ENCODE data around the gene SYPL1. TPM values are rescaled to one million over a fixed set of nuclear protein-coding genes. Genes with fewer than 3 reads are reported as not detected.

SYPL1 gene
- polyA plus RNA-seq, 1 donor from 2014 or later: 17.4 TPM

- Histone ChIP-seq H4K20me1 (ENCODE audit: insufficient read depth) (no peaks in the 10 kb centered on the region), H3K4me2 (ENCODE audit: low read length) (peak overlapping the region; percentile 73), H3K79me2 (replicated peaks; ENCODE audit: insufficient read depth, low read length) (peaks cover 33% of the 10 kb centered on the region), H3K36me3 (ENCODE audit: insufficient read depth, low read length) (no peaks in the 10 kb centered on the region), H3K9ac (ENCODE audit: low read length) (peak overlapping the region; percentile 81), H3K27me3 (ENCODE audit: insufficient read depth, low read depth, low read length) (no peaks in the 10 kb centered on the region), H3K9me3 (ENCODE audit: low read length) (no peaks in the 10 kb centered on the region), H3K4me3 (ENCODE audit: low read length) (peak overlapping the region; percentile 87), H3F3A (ENCODE audit: insufficient read depth, low read length, poor library complexity, severe bottlenecking) (no peaks in the 10 kb centered on the region), H2AFZ (ENCODE audit: low read depth, low read length) (peak overlapping the region; percentile 35), H3K27ac (ENCODE audit: low read length) (peak overlapping the region; percentile 49), H3K9me2 (ENCODE audit: insufficient read depth, low read length) (no peaks in the 10 kb centered on the region)
- TF ChIP-seq MXI1 (conservative IDR thresholded peaks at IDR 0.05; ENCODE audit: poor library complexity, severe bottlenecking): no peak
- TF ChIP-seq REST (IDR thresholded peaks at IDR 0.05; ENCODE audit: borderline replicate concordance): no peak
- no peak for TF ChIP-seq RAD21 (conservative IDR thresholded peaks at IDR 0.05)
- TF ChIP-seq TAF1 (IDR thresholded peaks at IDR 0.05; ENCODE audit: low read depth): no peak
- TF ChIP-seq EP300 (conservative IDR thresholded peaks at IDR 0.05; ENCODE audit: poor library complexity, severe bottlenecking): peak; percentile 23
- no peak for TF ChIP-seq EZH2 (IDR thresholded peaks at IDR 0.05; ENCODE audit: borderline replicate concordance, insufficient read depth, low read length, poor library complexity, severe bottlenecking)
- TF ChIP-seq SMC3 (conservative IDR thresholded peaks at IDR 0.05; ENCODE audit: poor library complexity): peak; percentile 13
- TF ChIP-seq POLR2AphosphoS5 (IDR thresholded peaks at IDR 0.05): no peak
- no peak for TF ChIP-seq CTCF (IDR thresholded peaks at IDR 0.05; ENCODE audit: poor library complexity, severe bottlenecking)
Measured at GRCh38 chr7:106111655-106112117, 426 bp downstream of the SYPL1 start.

GRCh38 chr7:106110885-106111654 lies 1.0 kb downstream of the SYPL1 start:
- H3K4me3 ChIP-seq (ENCODE audit: low read length): peak overlapping the region; percentile 87
- no peaks in the 10 kb centered on the region for H3F3A ChIP-seq (ENCODE audit: insufficient read depth, low read length, poor library complexity, severe bottlenecking)
- peaks cover 35% of the 10 kb centered on the region for H3K79me2 ChIP-seq (replicated peaks; ENCODE audit: insufficient read depth, low read length)
- H3K9me3 ChIP-seq (ENCODE audit: low read length): no peaks in the 10 kb centered on the region
- H3K4me2 ChIP-seq (ENCODE audit: low read length): peak overlapping the region; percentile 73
- H4K20me1 ChIP-seq (ENCODE audit: insufficient read depth): no peaks in the 10 kb centered on the region
- peak overlapping the region; percentile 81 for H3K9ac ChIP-seq (ENCODE audit: low read length)
- H3K9me2 ChIP-seq (ENCODE audit: insufficient read depth, low read length): no peaks in the 10 kb centered on the region
- no peaks in the 10 kb centered on the region for H3K36me3 ChIP-seq (ENCODE audit: insufficient read depth, low read length)
- H3K27me3 ChIP-seq (ENCODE audit: insufficient read depth, low read depth, low read length): no peaks in the 10 kb centered on the region
- TF ChIP-seq TAF1 (IDR thresholded peaks at IDR 0.05; ENCODE audit: low read depth) (no peak), MXI1 (conservative IDR thresholded peaks at IDR 0.05; ENCODE audit: poor library complexity, severe bottlenecking) (no peak), REST (IDR thresholded peaks at IDR 0.05; ENCODE audit: borderline replicate concordance) (no peak), EP300 (conservative IDR thresholded peaks at IDR 0.05; ENCODE audit: poor library complexity, severe bottlenecking) (no peak), RAD21 (conservative IDR thresholded peaks at IDR 0.05) (no peak)
- no peak overlapping the region for H2AFZ ChIP-seq (ENCODE audit: low read depth, low read length)
- no peak overlapping the region for H3K27ac ChIP-seq (ENCODE audit: low read length)
